DMS79 treated with DMSO at 0.1 percent for 48 hours (cell line): ENCODE data around the gene NDRG2.

Source experiments
- DNase-seq: peaks from one replicate; lab custom pipeline; 2025; lab: John Stamatoyannopoulos, UW

NDRG2 gene

GRCh38 chr14:21024585-21025370, at the start of gene NDRG2:
Gene NDRG2, minus strand, starts transcription at chr14:21025061. Its CDS starts 1,746 bp downstream, at chr14:21023315.
- peak; percentile 60 for DNase-seq

GRCh38 chr14:21073921-21074320, 49.1 kb upstream of the NDRG2 start:
- no peak for DNase-seq

- DNase-seq: no peak
Measured at GRCh38 chr14:21072781-21073339, 48.0 kb upstream of the NDRG2 start.

GRCh38 chr14:21072031-21072473, 47.2 kb upstream of the NDRG2 start:
- DNase-seq: no peak

GRCh38 chr14:21071225-21072030, 46.6 kb upstream of the NDRG2 start:
- peak; percentile 84 for DNase-seq

GRCh38 chr14:21070610-21071224, 45.9 kb upstream of the NDRG2 start:
- DNase-seq: peak; percentile 71

- DNase-seq: no peak
Measured at GRCh38 chr14:21070083-21070609, 45.3 kb upstream of the NDRG2 start, which contains the start of gene ARHGEF40. Gene ARHGEF40, plus strand, starts transcription at chr14:21070304. Its CDS starts 93 bp downstream, at chr14:21070397.

- DNase-seq: peak; percentile 73
Measured at GRCh38 chr14:21069388-21070082, 44.7 kb upstream of the NDRG2 start.

GRCh38 chr14:21068521-21069387, 43.9 kb upstream of the NDRG2 start:
- DNase-seq: peak; percentile 96

- peak; percentile 53 for DNase-seq
Measured at GRCh38 chr14:21066882-21067502, 42.1 kb upstream of the NDRG2 start.

GRCh38 chr14:21063479-21063878, 38.6 kb upstream of the NDRG2 start:
- DNase-seq: no peak

- no peak for DNase-seq
Measured at GRCh38 chr14:21061347-21061668, 36.4 kb upstream of the NDRG2 start.

GRCh38 chr14:21060614-21061346, 35.9 kb upstream of the NDRG2 start:
- DNase-seq: no peak

- DNase-seq: no peak
Measured at GRCh38 chr14:21059842-21060613, 35.2 kb upstream of the NDRG2 start.

- DNase-seq: no peak
Measured at GRCh38 chr14:21058903-21059302, 34.0 kb upstream of the NDRG2 start.

GRCh38 chr14:21057803-21058675, 33.2 kb upstream of the NDRG2 start, which contains the start of gene RNASE8:
Gene RNASE8, plus strand, starts transcription at chr14:21057822. Its CDS starts 71 bp downstream, at chr14:21057893.
- DNase-seq: no peak

- DNase-seq: no peak
Measured at GRCh38 chr14:21056520-21057163, 31.8 kb upstream of the NDRG2 start.
